K562 (cell line): ENCODE measurements around the gene CCL16. TPM values are rescaled to one million over a fixed set of nuclear protein-coding genes. Genes with fewer than 3 reads are reported as not detected.

Experiments used
- ATAC-seq: fragments of 200-7000 bp; cut with Tn5 transposase; 3 replicates; pipeline ENCODE4 v1.9.1; 2020; ENCODE audit warnings: moderate library complexity
- BruUV-seq: library from RNA; stranded (reverse); fragments of 400-500 nt; replicated peaks from 2 replicates; lab custom pipeline; 2021; lab: Mats Ljungman, UMichigan
- CTCF ChIA-PET: fragments of 300-600 bp; formaldehyde crosslinking; extraction: SDS; loops from one replicate; lab custom pipeline; 2021; ENCODE audit warnings: low intra/inter-chr PET ratio; lab: Yijun Ruan, JAX
- POLR2A ChIA-PET: fragments of 300-600, 350-650 bp; sonication (Branson Sonifier 250); formaldehyde crosslinking; extraction: SDS; loops from one replicate; lab custom pipeline; 2021; ENCODE audit warnings: antibody characterized with exemption, inconsistent platforms; lab: Yijun Ruan, JAX
- DNase-seq, 4 experiments: peaks; one replicate each; pipeline versions ENCODE4 v3.0.0 to v3.0.0-alpha.2; 2011 to 2018; ENCODE audit warnings: low spot score in 3 of 4, mixed read lengths in 3 of 4; ENCODE audit errors: extremely low read depth in 1 of 4
- FAIRE-seq: peaks from 2 replicates; lab custom pipeline; 2011; peaks lifted over from hg19 to GRCh38; lab: Jason Lieb, UNC
- H2AFZ ChIP-seq: 2 replicates; pipeline ENCODE4 v1.6.0; 2011; ENCODE audit warnings: low read depth, low read length, control low read depth, inconsistent platforms
- H3K27ac ChIP-seq: fragments of 200-600 bp; 3 replicates; pipeline ENCODE4 v1.8.0; 2011; ENCODE audit warnings: low read depth, mild to moderate bottlenecking, control low read depth, inconsistent platforms, low read length, moderate library complexity, mixed read lengths; ENCODE audit errors: extremely low read depth
- H3K27me3 ChIP-seq, 2 experiments: fragments of 300-600 bp in 1 of 2; 2 replicates in 1 of 2; 3 replicates in 1 of 2; pipeline versions ENCODE4 v1.6.0 to v1.8.0; 2011; ENCODE audit warnings: inconsistent platforms in 2 of 2, low read length in 2 of 2, mild to moderate bottlenecking in 1 of 2, mixed read lengths in 1 of 2, moderate library complexity in 1 of 2; ENCODE audit not compliant: control insufficient read depth in 2 of 2, insufficient read depth in 2 of 2
- H3K36me3 ChIP-seq: fragments of 300-600 bp; 3 replicates; pipeline ENCODE4 v1.8.0; 2011; ENCODE audit warnings: mild to moderate bottlenecking, low read length, inconsistent platforms; ENCODE audit not compliant: control insufficient read depth, insufficient read depth
- H3K4me1 ChIP-seq, 2 experiments: fragments of 200-600 bp in 1 of 2; replicated peaks in 1 of 2; 2 replicates in 1 of 2; 3 replicates in 1 of 2; pipeline versions ENCODE4 v1.5.1 to v1.8.0; 2011; ENCODE audit warnings: inconsistent platforms in 2 of 2, low read length in 2 of 2, mild to moderate bottlenecking in 1 of 2, mixed read lengths in 1 of 2, moderate library complexity in 1 of 2; ENCODE audit not compliant: control insufficient read depth in 2 of 2, insufficient read depth in 2 of 2
- H3K4me2 ChIP-seq: 2 replicates; pipeline ENCODE4 v1.6.1; 2011; ENCODE audit warnings: low read length, control low read depth, inconsistent platforms, mixed read lengths; ENCODE audit not compliant: insufficient read depth
- H3K4me3 ChIP-seq: fragments of 200-600 bp; sonication (generic), shearing (Covaris generic); 2 replicates; pipeline ENCODE4 v1.5.1; 2016; ENCODE audit warnings: control low read depth, inconsistent platforms
- H3K79me2 ChIP-seq: fragments of 200-600 bp; 3 replicates; pipeline ENCODE4 v1.8.0; 2011; ENCODE audit warnings: low read length, inconsistent platforms; ENCODE audit not compliant: control insufficient read depth, insufficient read depth
- H3K9ac ChIP-seq, 2 experiments: 2 replicates each; pipeline versions ENCODE4 v1.6.0 to v1.6.1; 2011; ENCODE audit warnings: low read depth in 2 of 2, low read length in 2 of 2, control low read depth in 1 of 2, inconsistent platforms in 1 of 2, mild to moderate bottlenecking in 1 of 2, mixed read lengths in 1 of 2; ENCODE audit not compliant: insufficient read depth in 1 of 2
- H3K9me1 ChIP-seq: one replicate; pipeline ENCODE4 v1.6.0; 2011; ENCODE audit warnings: inconsistent platforms, mild to moderate bottlenecking, low read length, moderate library complexity; ENCODE audit not compliant: control insufficient read depth, insufficient read depth
- H3K9me3 ChIP-seq: replicated peaks from 2 replicates; pipeline ENCODE4 v1.5.1; 2011; ENCODE audit warnings: low read depth, low read length, inconsistent platforms; ENCODE audit not compliant: control insufficient read depth, insufficient read depth
- H4K20me1 ChIP-seq: replicated peaks from 2 replicates; pipeline ENCODE4 v1.6.1; 2011; ENCODE audit warnings: low read length, inconsistent platforms, mixed read lengths; ENCODE audit not compliant: control insufficient read depth, insufficient read depth
- ATF3 ChIP-seq, 2 experiments: fragments of 450-650 bp in 1 of 2; sonication (generic) in 1 of 2; formaldehyde crosslinking in 1 of 2; IDR thresholded peaks in 1 of 2; conservative IDR thresholded peaks in 1 of 2; 2 replicates each; pipeline versions ENCODE4 v1.6.1 to v1.8.1; 2016 to 2023; ENCODE audit warnings: mild to moderate bottlenecking in 2 of 2, moderate library complexity in 2 of 2, inconsistent platforms in 1 of 2, missing genetic modification reagents in 1 of 2
- GTF2B ChIP-seq: IDR thresholded peaks from 2 replicates; pipeline ENCODE4 v1.6.1; 2011; ENCODE audit not compliant: insufficient read length; ENCODE audit errors: extremely low read depth
- ZNF146 ChIP-seq: IDR thresholded peaks from one replicate; pipeline ENCODE4 v1.6.1; 2018; ENCODE audit warnings: missing compliant biosample characterization; ENCODE audit not compliant: unreplicated experiment
- whole genome bisulfite sequencing: fragments of 100-300 bp; shearing (Covaris generic); methylation state at CpG from one replicate; pipeline ENCODE4 v1.1.6; 2016; ENCODE audit warnings: low coverage, mixed read lengths; ENCODE audit not compliant: insufficient coverage; ENCODE audit errors: missing lambda C conversion rate; 5-methylcytosine and 5-hydroxymethylcytosine counted together
- in situ Hi-C: fragments of 300-500 bp; cut with MboI; formaldehyde crosslinking; loops from 4 replicates; pipeline ENCODE4 v1.15.0; 2018; ENCODE audit warnings: inconsistent platforms, mixed read lengths
- intact Hi-C: fragments of 100-400 bp; cut with micrococcal nuclease; formaldehyde crosslinking; loops from 2 replicates; pipeline ENCODE4 v1.14.2; 2022
- polyA plus RNA-seq, 8 experiments: library from polyadenylated mRNA; depleted of rRNA in 4 of 8; stranded (reverse) in 5 of 8; unstranded in 3 of 8; fragments of >200 nt; fragmentation: Nextera tagmentation in 2 of 8; fragmentation: Illumina TruSeq in 1 of 8; extraction: Ambion mirVana in 2 of 8; extraction: Trizol in 1 of 8; gene quantifications; 2 replicates each; pipeline versions ENCODE4 v1.2.1 to v1.2.3, GENCODE V29; 2011 to 2014; ENCODE audit warnings: inconsistent platforms in 1 of 8, missing spikeins in 1 of 8
- total RNA-seq, 7 experiments: library from RNA; depleted of rRNA in 6 of 7; stranded (reverse); fragments of >200 nt in 6 of 7; fragmentation: Illumina TruSeq in 2 of 7; extraction: Trizol in 2 of 7; gene quantifications; 2 replicates each; pipeline versions ENCODE4 v1.2.1 to v1.2.3, GENCODE V29; 2011 to 2021; ENCODE audit warnings: low replicate concordance in 1 of 7
- TF ChIP-seq, protein P1 (sequence below): IDR thresholded peaks from 2 replicates; pipeline ENCODE4 v1.6.1; 2014; ENCODE audit warnings: antibody characterized with exemption

CCL16 gene
- total and polyA plus RNA-seq, 9 of the 15 experiments (the other 6 are each of a cell fraction or from before 2014, with no cell fraction given) = not detected

- H2AFZ ChIP-seq = no peak overlapping the region
- H4K20me1 ChIP-seq = no peaks in the 10 kb centered on the region
- H3K9ac ChIP-seq = no peak overlapping the region
- ATAC-seq = no peak
- H3K9me3 ChIP-seq = no peaks in the 10 kb centered on the region
- POLR2A ChIA-PET = interaction anchor here (1.2 to 1.3 kb wide), 2 partner anchors 9 to 13 kb away, joined by 4 to 6 read pairs; no protein-coding TSS in a partner anchor
- 38% methylated on average over 3 of the region's 4 CpGs for WGBS
- BruUV-seq = no TSS peak
- FAIRE-seq = no peak
- peaks cover 3% of the 10 kb centered on the region for H3K9me1 ChIP-seq
- H3K4me2 ChIP-seq = no peak overlapping the region
- intact Hi-C loops (loop anchor here (5.0 to 10.0 kb wide), 2 partner anchors 97 to 179 kb away; partner anchors contain the start of gene C17orf50), in situ Hi-C loops (no loop called here)
- DNase-seq = no peak
- H3K79me2 ChIP-seq = no peaks in the 10 kb centered on the region
- no peak overlapping the region for H3K4me3 ChIP-seq
- no peak overlapping the region for H3K27ac ChIP-seq
- CTCF ChIA-PET = no interaction called here
- no peaks in the 10 kb centered on the region for H3K27me3 ChIP-seq
- H3K4me1 ChIP-seq = peaks cover 7 to 18% of the 10 kb centered on the region in 2 experiments; a peak in 3 of 5 replicates
- no peaks in the 10 kb centered on the region for H3K36me3 ChIP-seq
- TF ChIP-seq, protein P1, sequence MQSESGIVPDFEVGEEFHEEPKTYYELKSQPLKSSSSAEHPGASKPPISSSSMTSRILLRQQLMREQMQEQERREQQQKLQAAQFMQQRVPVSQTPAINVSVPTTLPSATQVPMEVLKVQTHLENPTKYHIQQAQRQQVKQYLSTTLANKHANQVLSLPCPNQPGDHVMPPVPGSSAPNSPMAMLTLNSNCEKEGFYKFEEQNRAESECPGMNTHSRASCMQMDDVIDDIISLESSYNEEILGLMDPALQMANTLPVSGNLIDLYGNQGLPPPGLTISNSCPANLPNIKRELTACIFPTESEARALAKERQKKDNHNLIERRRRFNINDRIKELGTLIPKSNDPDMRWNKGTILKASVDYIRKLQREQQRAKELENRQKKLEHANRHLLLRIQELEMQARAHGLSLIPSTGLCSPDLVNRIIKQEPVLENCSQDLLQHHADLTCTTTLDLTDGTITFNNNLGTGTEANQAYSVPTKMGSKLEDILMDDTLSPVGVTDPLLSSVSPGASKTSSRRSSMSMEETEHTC = no peak
- no peak for TF ChIP-seq ZNF146 (CRISPR knock-in tag)
- TF ChIP-seq, all 486 proteins: peak for 0
These were observed 37.1 kb downstream of the CCL16 start for GRCh38 chr17:35944151-35944550.

DNA sequence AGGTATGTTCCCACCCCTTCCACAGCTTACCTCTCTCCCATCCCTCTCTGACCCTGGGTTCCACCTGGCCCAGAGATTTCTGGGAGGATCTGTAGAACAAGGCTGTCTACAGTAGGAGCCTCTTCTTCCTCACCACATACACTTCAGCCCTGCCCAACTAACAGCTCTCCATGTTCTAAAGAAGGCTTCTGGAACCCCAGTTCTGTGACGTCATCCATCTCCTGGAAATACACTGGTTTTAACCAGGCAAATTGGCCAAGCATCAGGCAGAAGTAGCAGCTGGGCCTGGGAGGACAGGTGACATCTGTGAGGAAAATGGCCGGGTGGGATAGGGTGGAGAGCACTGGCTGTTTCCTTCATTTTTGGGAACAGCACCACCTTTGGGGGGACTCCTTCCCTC is 37.8 kb downstream of the CCL16 start, which contains the start of gene LYZL6:
Gene LYZL6 (minus strand): TSS at position 177 of the 400 bp plus-strand sequence. CDS start 4,357 bp downstream, outside the sequence.
- WGBS = 41% methylated on average over 2 of the region's 2 CpGs

More for the DNA sequence above, 37.8 kb downstream of the CCL16 start, which contains the start of gene LYZL6:
- DNase-seq (no peak), ATAC-seq (no peak), FAIRE-seq (no peak)
- POLR2A ChIA-PET = interaction anchor here (0.8 to 1.3 kb wide), 6 partner anchors 12 to 135 kb away, joined by 3 to 9 read pairs (median 4); no protein-coding TSS in a partner anchor
- intact Hi-C loops (loop anchor here (2.0 to 10.0 kb wide), 3 partner anchors 31 to 179 kb away; partner anchors contain the start of gene C17orf50), in situ Hi-C loops (no loop called here)
- Histone ChIP-seq H3K4me2 (peak within 1 kb of the TSS; percentile 32), H3K4me3 (no peak within 1 kb of the TSS), H3K27me3 (no peaks in the 10 kb centered on the region), H3K79me2 (no peaks in the 10 kb centered on the region), H3K9ac (no peak within 1 kb of the TSS), H3K9me1 (peaks cover 3% of the 10 kb centered on the region), H3K9me3 (no peaks in the 10 kb centered on the region), H4K20me1 (no peaks in the 10 kb centered on the region), H3K27ac (peak within 1 kb of the TSS; percentile 33; the same call in 1 of the 3 replicates), H2AFZ (peak within 1 kb of the TSS; percentile 15; the same call in 1 of the 2 replicates), H3K36me3 (no peaks in the 10 kb centered on the region), H3K4me1 (peaks cover 7 to 18% of the 10 kb centered on the region in 2 experiments; a peak in 3 of 5 replicates)
- CTCF ChIA-PET = no interaction called here
- peak; percentile 51 for TF ChIP-seq ATF3 (IDR thresholded peaks at IDR 0.05)
- no peak for TF ChIP-seq ATF3 (CRISPR knock-in tag; conservative IDR thresholded peaks at IDR 0.05)
- TF ChIP-seq GTF2B = no peak
- BruUV-seq = no TSS peak
